Thyroid gland (tissue), 4 donors: ENCODE data around the gene RUSC2. TPM values are rescaled to one million over a fixed set of nuclear protein-coding genes. Genes with fewer than 3 reads are reported as not detected.

Experiments
- DNase-seq, 2 donors: peaks; one replicate each; pipeline ENCODE4 v3.0.0-alpha.2; 2019
- H3K27ac ChIP-seq, 3 donors: fragments of 200-600 bp; sonication (generic); 1 replicate in 2 of 3; 2 replicates in 1 of 3; pipeline ENCODE4 v1.5.1; 2016 to 2019; ENCODE audit warnings: mild to moderate bottlenecking in 1 of 3, moderate library complexity in 1 of 3
- H3K27me3 ChIP-seq: fragments of 200-600 bp; sonication (generic); one replicate; pipeline ENCODE4 v1.5.1; 2019
- H3K36me3 ChIP-seq, 2 donors: fragments of 200-600 bp; sonication (generic); one replicate each; pipeline ENCODE4 v1.5.1; 2016 to 2019
- H3K4me1 ChIP-seq, 2 donors: fragments of 200-600 bp; sonication (generic); one replicate each; pipeline ENCODE4 v1.5.1; 2017 to 2019
- H3K4me3 ChIP-seq, 3 donors: fragments of 200-600 bp; sonication (generic); replicated peaks in 1 of 3; 1 replicate in 2 of 3; 2 replicates in 1 of 3; pipeline ENCODE4 v1.5.1; 2016; ENCODE audit warnings: mild to moderate bottlenecking in 1 of 3
- H3K9me3 ChIP-seq: fragments of 200-600 bp; sonication (generic); one replicate; pipeline ENCODE4 v1.5.1; 2017
- POLR2A ChIP-seq, 2 donors: fragments of 450-650 bp; IDR thresholded peaks; one replicate each; pipeline ENCODE4 v1.6.1; 2017; ENCODE audit warnings: antibody characterized with exemption in 2 of 2, mild to moderate bottlenecking in 2 of 2, moderate library complexity in 1 of 2
- WGBS, 2 donors: methylation state at CpG; one replicate each; pipeline ENCODE4 v1.1.5; 2017; 5-methylcytosine and 5-hydroxymethylcytosine counted together
- intact Hi-C: fragments of 100-400 bp; cut with DNase I; formaldehyde crosslinking; loops from one replicate; pipeline ENCODE4 v1.15.1; 2023
- total RNA-seq, 4 donors: library from RNA; depleted of rRNA; stranded (reverse); fragments of >200 nt; gene quantifications; one replicate each; pipeline ENCODE4 v1.2.3, GENCODE V29; 2016
- TF ChIP-seq, protein P1 (sequence below), 6 experiments: fragments of 200-600 bp in 3 of 6; fragments of 450-650 bp in 3 of 6; sonication (generic) in 3 of 6; IDR thresholded peaks; one replicate each; pipeline ENCODE4 v1.5.1; 2016 to 2019; ENCODE audit warnings: antibody characterized with exemption in 6 of 6, mild to moderate bottlenecking in 2 of 6, inconsistent platforms in 1 of 6, moderate library complexity in 1 of 6

The RUSC2 gene
- total RNA-seq, 4 donors from 2014 or later = 15.2 to 28.2 (median 26.4) TPM

DNA sequence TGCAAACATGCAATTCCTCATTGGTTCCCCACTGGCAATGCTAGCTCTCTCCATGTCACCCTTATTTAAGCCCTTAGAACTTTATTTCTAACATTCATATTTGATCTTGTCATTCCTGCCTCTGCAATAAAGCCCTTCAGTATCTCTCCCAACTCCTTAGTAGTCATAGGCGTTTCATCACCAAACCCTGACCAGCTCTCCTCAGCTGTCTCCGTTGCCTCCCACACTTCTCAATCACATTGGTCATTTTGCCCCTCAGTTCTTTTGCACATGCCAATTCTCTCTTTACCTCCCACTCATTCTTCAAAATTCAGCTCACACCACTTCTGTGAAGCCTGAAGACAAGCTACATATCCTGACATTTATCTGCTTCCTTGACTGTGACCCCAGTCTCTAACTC lies 2.8 kb upstream of the RUSC2 start:
- no peak for DNase-seq
- Histone ChIP-seq H3K27me3 (no peaks in the 10 kb centered on the region), H3K4me3 (no peak overlapping the region), H3K4me1 (peaks cover 5 to 8% of the 10 kb centered on the region in 2 donors), H3K9me3 (no peaks in the 10 kb centered on the region), H3K27ac (no peak overlapping the region), H3K36me3 (no peaks in the 10 kb centered on the region)
- intact Hi-C loops = no loop called here
- 99% methylated on average over 2 of the region's 2 CpGs for WGBS, 2 donors
- TF ChIP-seq, protein P1, sequence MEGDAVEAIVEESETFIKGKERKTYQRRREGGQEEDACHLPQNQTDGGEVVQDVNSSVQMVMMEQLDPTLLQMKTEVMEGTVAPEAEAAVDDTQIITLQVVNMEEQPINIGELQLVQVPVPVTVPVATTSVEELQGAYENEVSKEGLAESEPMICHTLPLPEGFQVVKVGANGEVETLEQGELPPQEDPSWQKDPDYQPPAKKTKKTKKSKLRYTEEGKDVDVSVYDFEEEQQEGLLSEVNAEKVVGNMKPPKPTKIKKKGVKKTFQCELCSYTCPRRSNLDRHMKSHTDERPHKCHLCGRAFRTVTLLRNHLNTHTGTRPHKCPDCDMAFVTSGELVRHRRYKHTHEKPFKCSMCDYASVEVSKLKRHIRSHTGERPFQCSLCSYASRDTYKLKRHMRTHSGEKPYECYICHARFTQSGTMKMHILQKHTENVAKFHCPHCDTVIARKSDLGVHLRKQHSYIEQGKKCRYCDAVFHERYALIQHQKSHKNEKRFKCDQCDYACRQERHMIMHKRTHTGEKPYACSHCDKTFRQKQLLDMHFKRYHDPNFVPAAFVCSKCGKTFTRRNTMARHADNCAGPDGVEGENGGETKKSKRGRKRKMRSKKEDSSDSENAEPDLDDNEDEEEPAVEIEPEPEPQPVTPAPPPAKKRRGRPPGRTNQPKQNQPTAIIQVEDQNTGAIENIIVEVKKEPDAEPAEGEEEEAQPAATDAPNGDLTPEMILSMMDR (IDR thresholded peaks at IDR 0.05) = no peak
- no peak for TF ChIP-seq POLR2A (IDR thresholded peaks at IDR 0.05)

DNA sequence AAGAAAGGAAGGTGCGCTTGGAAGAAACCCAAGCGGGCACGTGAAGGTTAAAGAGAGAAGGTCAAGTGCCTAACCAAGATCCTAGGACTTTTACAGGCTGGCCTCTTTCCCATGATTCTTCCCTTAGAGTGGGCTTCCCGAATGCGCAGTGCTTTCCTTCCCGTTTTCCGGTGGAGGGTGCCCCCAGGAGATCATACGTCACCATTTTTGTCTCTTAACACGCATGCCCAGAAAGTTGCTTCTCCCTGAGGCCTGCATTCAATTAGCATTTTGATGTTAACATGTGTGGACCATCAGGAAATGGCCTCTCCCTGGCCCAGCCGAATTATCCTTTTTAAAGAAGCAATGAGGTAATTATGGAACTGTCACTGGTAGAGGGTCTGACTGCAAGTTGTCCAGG lies 1.9 kb upstream of the RUSC2 start:
- intact Hi-C loops = loop anchor here (2.0 kb wide), 1 partner anchor 67 kb away; no protein-coding TSS in a partner anchor
- no peaks in the 10 kb centered on the region for H3K27me3 ChIP-seq
- H3K4me3 ChIP-seq = no peak overlapping the region
- DNase-seq = no peak
- H3K9me3 ChIP-seq = no peaks in the 10 kb centered on the region
- TF ChIP-seq POLR2A (IDR thresholded peaks at IDR 0.05) = no peak
- TF ChIP-seq, protein P1 (IDR thresholded peaks at IDR 0.05) = no peak
- no peak overlapping the region for H3K27ac ChIP-seq
- 76 to 78% methylated on average over 10 of the region's 10 CpGs for WGBS, 2 donors
- H3K36me3 ChIP-seq = no peaks in the 10 kb centered on the region
- H3K4me1 ChIP-seq = peaks cover 8% of the 10 kb centered on the region in 2 donors

DNA sequence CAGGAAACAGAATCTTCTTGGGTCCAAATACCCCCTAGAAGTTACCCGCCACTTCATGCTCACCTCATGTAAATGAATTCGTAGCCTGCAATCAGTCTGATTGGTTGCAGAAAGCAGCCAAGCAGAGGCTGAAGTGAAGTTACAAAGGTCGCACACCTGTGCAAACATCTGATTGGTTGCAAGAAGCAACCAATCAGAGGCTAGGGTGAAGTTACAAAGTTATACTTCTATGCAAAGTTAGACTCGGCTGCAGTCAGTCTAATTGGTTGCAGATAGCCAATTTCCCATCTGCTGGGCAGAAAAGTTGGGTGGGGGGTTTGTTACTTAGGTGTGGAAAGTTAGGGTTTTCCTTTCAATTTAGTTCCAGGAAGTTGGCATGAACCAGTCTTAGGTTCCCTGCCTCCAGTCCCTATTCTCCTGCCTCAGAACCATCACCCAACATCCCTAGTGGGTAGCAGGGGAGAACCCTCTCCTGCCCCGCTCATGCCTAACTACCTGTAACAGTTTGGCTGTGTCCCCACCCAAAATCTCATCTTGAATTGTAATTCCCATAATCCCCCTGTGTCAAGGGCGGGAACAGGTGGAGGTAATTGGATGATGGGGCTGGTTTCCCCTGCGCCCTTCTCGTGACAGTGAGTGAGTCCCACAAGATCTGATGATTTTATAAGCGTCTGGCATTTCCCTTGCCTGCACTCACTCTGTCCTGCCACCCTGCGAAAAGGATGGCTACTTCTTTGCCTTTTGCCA lies 1.2 kb upstream of the RUSC2 start:
- Histone ChIP-seq H3K4me1 (peaks cover 8% of the 10 kb centered on the region in 2 donors), H3K4me3 (peak overlapping the region in 2 of 3 donors; percentile 64 to 76), H3K27ac (peak overlapping the region; percentile 76 to 97 (median 97)), H3K27me3 (no peaks in the 10 kb centered on the region), H3K9me3 (no peaks in the 10 kb centered on the region), H3K36me3 (no peaks in the 10 kb centered on the region)
- 81 to 83% methylated on average over 10 of the region's 10 CpGs for WGBS, 2 donors
- intact Hi-C loops = loop anchor here (2.0 kb wide), 1 partner anchor 66 kb away; no protein-coding TSS in a partner anchor
- no peak for DNase-seq
- TF ChIP-seq, protein P1 (IDR thresholded peaks at IDR 0.05) = no peak
- TF ChIP-seq POLR2A (IDR thresholded peaks at IDR 0.05) = no peak

DNA sequence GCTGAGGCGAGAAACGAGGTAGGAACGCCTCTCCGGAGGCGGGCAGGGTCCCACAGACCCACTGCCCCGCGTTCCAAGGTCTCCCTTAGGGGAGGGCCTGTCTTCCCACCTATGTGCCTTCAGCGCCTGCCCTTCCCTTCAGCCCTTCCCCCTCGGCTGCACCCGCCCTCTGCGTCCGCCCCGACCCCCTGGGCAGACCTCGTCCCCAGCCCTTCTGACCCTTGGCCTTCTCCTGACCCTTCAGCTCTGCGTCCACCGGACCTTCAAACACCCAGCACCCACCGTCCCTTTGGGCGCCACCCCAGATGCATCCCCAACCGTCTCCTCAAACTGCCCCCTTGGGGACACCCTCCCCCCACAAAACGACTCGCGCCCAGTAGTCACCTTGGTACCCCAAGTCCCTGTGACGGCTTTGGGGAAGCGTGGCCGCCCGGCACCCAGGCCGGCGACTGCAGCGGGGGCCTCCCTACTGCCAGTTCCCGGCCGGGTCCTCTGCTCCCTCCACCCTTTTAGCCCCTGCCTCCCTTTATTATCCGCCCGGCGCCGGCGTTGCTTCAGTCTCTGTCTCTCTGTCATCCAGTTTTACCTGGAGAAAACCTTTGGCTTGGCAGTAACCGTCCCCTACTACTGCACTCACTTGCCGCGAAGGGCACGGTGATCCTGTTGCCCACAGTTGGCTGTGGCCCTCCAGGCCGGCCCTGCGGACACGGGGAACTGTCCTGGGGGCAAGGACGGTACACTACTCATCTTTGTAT lies 421 bp downstream of the RUSC2 start:
- TF ChIP-seq, protein P1 (IDR thresholded peaks at IDR 0.05) = no peak
- peak in 1 of 2 donors; percentile 19 for TF ChIP-seq POLR2A (IDR thresholded peaks at IDR 0.05)
- intact Hi-C loops = no loop called here
- 4 to 8% methylated on average over 33 to 34 of the region's 44 CpGs for WGBS, 2 donors
- peak overlapping the region; percentile 41 to 76 (median 64) for H3K4me3 ChIP-seq
- peak; percentile 40 to 42 for DNase-seq
- peaks cover 8% of the 10 kb centered on the region in 2 donors for H3K4me1 ChIP-seq
- H3K36me3 ChIP-seq = no peaks in the 10 kb centered on the region
- peak overlapping the region; percentile 76 to 97 (median 97) for H3K27ac ChIP-seq
- no peaks in the 10 kb centered on the region for H3K9me3 ChIP-seq
- H3K27me3 ChIP-seq = no peaks in the 10 kb centered on the region
